ENCODE data around the gene RGS19.
"Not testable (repeated sequence)": the region's sequence is repeated elsewhere in the genome, so short reads cannot be mapped to it uniquely, and the experiment has no call there.

Gene RGS19

GRCh38 chr20:64079273-64080012, at the start of gene RGS19:
RGS19 (minus strand) TSS chr20:64079518; CDS start chr20:64076886, 2,632 bp downstream.
- no peak for FAIRE-seq

- not testable (repeated sequence) for FAIRE-seq
Observed at GRCh38 chr20:64123517-64123916, 44.2 kb upstream of the RGS19 start.

- FAIRE-seq: not testable (repeated sequence)
Observed at GRCh38 chr20:64122927-64123326, 43.6 kb upstream of the RGS19 start.

GRCh38 chr20:64121586-64121985, 42.3 kb upstream of the RGS19 start:
- FAIRE-seq: no peak

GRCh38 chr20:64119681-64120341, 40.5 kb upstream of the RGS19 start:
- FAIRE-seq: no peak

- no peak for FAIRE-seq
Observed at GRCh38 chr20:64119301-64119680, 40.0 kb upstream of the RGS19 start.

- FAIRE-seq: not testable (repeated sequence)
Observed at GRCh38 chr20:64117432-64117777, 38.1 kb upstream of the RGS19 start.

GRCh38 chr20:64116541-64117431, 37.5 kb upstream of the RGS19 start:
- FAIRE-seq: no peak

GRCh38 chr20:64116016-64116415, 36.7 kb upstream of the RGS19 start:
- FAIRE-seq: no peak

GRCh38 chr20:64115171-64115911, 36.0 kb upstream of the RGS19 start:
- FAIRE-seq: no peak

- FAIRE-seq: no peak
Observed at GRCh38 chr20:64114356-64114971, 35.1 kb upstream of the RGS19 start.

GRCh38 chr20:64113796-64114355, 34.6 kb upstream of the RGS19 start:
- no peak for FAIRE-seq

- no peak for FAIRE-seq
Observed at GRCh38 chr20:64113444-64113775, 34.1 kb upstream of the RGS19 start.

- FAIRE-seq: no peak
Observed at GRCh38 chr20:64112691-64113443, 33.5 kb upstream of the RGS19 start.

- no peak for FAIRE-seq
Observed at GRCh38 chr20:64111841-64112641, 32.7 kb upstream of the RGS19 start.

GRCh38 chr20:64110411-64111068, 31.2 kb upstream of the RGS19 start:
- FAIRE-seq: no peak

GRCh38 chr20:64109831-64110391, 30.6 kb upstream of the RGS19 start:
- FAIRE-seq: no peak

- no peak for FAIRE-seq
Observed at GRCh38 chr20:64108731-64109681, 29.7 kb upstream of the RGS19 start.

Data from G401.6 (cell line).